Skin of body (tissue), 2 donors: ENCODE results near the gene CHAD. TPM values are rescaled to one million over a fixed set of nuclear protein-coding genes. Genes with fewer than 3 reads are reported as not detected.
A peak's percentile ranks its signal among the peaks of the same experiment; 100 is the strongest.

Experiments
- DNase-seq: peaks from one replicate; lab custom pipeline; 2025; lab: John Stamatoyannopoulos, UW
- total RNA-seq: library from RNA; depleted of rRNA; stranded (reverse); fragments of >200 nt; gene quantifications from one replicate; pipeline ENCODE4 v1.2.3, GENCODE V29; 2014

The CHAD gene
- total RNA-seq, 1 donor from 2014 or later: 0.49 TPM

DNA sequence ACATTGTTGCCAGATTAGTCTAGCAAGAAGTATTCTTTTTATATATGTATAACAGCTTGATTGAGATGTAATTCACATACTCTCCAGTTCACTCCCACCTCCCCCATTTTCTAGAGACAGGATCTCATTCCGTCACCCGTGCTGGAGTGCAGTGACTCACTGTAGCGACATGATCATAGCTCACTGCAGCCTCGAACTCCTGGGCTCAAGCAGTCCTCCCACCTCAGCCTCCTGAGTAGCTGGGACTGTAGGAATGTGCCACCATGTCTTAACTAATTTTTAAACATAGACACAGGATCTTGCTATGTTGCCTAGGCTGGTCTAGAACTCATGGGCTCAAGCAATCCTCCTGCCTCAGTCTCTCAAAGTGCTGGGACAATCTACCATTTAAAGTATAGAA lies 6.7 kb upstream of the CHAD start:
- no peak for DNase-seq

DNA sequence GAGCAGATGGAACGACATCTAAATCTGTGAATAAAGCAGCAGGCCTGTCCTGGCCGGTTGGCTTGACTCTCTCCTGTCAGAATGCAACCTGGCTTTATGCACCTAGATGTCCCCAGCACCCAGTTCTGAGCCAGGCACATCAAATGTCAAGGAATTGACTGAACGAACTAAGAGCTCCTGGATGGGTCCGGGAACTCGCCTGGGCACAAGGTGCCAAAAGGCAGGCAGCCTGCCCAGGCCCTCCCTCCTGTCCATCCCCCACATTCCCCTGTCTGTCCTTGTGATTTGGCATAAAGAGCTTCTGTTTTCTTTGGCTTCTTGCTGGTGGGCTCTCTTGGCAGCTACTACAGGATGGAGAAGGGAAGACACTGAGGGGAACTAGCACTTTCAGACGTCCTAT lies 5.8 kb upstream of the CHAD start:
- no peak for DNase-seq

DNA sequence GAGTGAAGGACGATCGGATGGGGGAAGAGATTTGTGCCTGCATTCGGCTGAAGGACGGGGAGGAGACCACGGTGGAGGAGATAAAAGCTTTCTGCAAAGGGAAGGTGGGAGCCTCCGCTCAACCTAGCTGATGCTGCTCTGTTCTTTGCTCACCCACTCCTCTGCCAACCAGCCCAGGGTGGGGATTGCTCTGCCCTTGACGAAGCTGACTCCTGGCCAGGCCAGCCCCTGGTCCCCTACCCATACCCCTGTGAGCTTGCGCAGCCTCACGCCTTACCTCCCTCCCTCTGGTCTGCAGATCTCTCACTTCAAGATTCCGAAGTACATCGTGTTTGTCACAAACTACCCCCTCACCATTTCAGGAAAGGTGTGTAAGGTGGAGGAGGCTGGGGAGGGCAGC lies 5.2 kb upstream of the CHAD start:
- DNase-seq: no peak

DNA sequence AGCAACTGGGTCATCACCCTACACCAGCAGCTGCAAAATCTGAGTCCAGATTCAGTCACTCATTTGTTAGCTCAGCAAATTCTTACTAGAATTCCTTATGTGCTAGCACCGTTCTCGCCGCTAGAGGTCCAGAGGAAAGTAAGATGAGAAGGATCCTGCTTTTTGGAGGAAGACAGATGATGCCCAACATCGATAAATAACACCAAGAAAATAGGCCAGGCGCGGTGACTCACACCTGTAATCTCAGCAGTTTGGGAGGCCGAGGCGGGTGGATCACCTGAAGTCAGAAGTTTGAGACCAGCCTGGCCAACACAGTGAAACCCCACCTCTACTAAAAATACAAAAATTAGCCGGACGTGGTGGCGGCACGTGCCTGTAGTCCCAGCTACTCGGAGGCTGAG lies 4.1 kb upstream of the CHAD start:
- peak; percentile 12 for DNase-seq

DNA sequence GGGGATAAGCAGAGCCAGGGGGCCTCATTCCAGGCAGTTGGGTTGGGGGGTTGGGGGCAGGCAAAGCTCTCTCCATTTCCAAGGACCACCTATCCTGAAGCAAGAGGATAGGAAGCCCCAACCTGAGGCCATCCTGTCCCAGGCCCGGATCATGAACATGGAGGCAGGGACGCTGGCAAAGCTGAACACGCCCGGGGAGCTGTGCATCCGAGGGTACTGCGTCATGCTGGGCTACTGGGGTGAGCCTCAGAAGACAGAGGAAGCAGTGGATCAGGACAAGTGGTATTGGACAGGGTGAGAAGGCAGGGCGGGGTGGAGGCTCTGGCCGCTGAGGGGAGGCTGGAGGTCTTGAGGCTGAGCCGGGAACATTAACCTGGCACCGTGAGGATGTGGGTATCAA lies 3.6 kb upstream of the CHAD start:
- DNase-seq: no peak

DNA sequence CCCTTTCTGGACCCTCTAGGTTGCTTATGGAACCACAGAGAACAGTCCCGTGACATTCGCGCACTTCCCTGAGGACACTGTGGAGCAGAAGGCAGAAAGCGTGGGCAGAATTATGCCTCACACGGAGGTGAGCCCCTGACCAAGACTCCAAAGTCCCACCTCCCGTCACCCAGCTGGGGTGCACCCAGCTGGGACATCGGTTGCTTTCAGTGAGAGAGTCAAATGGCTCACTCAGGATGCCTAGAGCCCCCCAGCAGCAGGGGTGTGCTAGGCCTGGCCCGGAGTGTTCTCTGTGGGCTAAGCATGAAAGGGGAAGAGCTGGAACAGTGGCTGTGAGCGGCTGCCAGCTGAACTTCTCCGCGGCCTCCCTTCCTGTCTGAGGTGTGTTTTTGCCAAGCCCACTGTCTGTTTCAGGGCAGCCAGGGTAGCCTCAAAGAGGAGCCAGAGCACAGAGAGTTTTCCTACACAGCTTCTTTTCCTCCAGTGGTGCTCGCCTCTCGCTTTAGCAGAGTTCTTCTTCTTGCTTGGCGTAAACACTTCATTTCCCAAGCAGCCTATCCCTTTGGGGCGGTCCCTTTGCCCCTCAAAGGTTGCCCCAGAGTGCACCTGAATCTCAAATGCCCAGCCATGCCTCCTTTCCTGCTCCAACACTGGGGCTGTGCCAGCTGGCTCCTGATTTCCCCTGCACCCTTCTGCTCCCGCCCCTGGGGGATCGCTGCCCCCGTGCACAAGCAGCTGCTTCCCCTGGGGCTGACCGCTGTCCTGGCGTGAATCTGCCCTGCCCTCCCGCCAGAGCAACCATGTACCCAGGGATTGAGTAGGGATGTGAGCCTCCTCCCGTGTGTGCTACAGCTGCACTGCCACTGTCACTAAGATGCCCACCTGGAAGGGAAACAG lies 2.6 kb upstream of the CHAD start:
- no peak for DNase-seq

DNA sequence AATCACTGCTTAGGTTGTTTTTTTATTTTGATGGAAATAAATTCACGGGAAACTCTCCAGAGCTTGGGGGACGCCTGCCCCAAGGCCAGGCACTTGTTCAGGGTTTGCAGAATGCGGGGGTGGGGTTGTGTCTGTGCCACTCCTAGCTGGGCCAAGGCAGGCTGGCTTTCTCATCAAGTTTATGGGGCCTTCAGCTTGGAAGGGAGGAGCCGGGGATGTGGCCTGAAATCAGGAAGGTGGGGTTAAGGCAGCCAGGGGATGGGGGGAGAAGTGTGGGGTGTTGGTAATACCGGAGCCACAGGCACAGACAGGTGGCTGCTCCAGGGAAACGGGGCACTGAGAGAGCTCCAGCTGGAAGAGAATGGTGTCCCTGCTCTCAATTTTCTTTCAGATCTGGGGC lies 1.7 kb upstream of the CHAD start:
- no peak for DNase-seq

DNA sequence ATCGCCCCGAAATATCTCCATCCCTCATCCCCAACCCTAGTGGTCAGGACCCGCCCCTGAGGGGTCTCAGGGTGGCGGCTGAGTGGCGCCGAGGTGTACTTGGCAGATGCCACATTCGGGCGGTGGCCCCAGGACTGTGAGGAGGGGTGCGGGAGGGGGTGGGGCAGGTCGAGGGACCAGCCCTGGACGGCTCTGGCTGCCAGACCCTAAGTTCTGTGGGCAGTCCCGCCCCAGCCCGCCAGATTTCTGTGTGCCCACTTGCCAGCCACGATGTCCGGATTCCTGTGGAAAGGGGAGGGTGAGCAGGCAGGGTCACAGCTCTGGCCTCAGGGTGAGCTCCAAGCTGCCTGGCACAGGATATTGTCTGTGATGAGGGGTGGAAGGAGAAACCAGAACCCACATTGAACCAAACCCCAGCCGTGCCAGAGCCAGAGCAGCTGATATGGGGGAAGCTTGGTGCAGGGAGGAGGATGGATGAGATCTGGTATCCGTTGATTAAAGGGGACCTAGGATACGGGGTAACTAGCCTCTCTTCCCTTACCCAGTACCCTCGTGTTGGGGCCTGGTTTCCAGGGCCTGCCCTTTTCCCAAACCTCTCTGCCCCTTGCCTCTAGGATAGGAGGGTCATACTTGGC lies 1.1 kb upstream of the CHAD start:
- DNase-seq: no peak

DNA sequence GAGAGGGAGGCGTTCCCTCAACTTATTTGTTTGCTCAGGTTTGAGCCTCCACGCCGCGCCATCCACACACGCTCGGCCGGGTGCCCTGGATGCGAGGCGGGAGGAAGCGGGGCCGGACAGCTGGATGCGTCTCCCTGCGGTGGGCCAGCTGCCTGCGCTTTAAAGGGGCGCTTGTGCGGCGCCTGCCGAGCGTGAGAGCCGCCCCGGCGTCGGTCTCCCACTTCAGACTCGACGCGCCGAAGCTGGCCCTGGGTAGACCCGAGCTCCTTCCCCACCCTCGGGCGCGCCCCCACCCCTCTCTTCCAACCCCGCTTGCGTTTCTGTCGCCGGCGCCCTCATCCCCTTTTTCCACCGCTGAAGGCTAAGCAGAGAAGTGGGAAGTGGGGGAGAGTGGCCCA lies 527 bp upstream of the CHAD start:
- no peak for DNase-seq

DNA sequence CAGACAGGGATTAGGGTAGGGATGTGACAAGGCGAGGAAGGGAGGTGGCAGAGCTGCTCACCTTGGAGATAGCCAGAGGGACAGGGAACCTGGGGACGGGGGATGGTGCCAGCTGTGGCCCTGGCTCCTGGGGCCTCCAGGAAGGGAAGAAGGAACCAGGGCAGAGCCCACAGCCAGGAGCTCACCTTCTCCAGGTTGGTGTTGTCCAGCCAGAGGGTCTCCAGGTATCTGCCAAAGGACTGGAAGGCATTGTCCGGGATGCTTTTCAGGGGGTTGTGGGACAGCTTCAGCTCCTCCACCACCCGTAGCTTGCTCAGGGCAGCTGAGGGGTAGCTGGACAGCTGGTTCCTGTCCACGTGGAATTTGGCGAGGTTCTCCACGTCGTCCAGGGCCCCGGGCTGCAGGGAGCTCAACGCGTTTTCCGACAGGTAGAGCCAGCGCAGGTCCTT lies 801 bp downstream of the CHAD start:
- no peak for DNase-seq

DNA sequence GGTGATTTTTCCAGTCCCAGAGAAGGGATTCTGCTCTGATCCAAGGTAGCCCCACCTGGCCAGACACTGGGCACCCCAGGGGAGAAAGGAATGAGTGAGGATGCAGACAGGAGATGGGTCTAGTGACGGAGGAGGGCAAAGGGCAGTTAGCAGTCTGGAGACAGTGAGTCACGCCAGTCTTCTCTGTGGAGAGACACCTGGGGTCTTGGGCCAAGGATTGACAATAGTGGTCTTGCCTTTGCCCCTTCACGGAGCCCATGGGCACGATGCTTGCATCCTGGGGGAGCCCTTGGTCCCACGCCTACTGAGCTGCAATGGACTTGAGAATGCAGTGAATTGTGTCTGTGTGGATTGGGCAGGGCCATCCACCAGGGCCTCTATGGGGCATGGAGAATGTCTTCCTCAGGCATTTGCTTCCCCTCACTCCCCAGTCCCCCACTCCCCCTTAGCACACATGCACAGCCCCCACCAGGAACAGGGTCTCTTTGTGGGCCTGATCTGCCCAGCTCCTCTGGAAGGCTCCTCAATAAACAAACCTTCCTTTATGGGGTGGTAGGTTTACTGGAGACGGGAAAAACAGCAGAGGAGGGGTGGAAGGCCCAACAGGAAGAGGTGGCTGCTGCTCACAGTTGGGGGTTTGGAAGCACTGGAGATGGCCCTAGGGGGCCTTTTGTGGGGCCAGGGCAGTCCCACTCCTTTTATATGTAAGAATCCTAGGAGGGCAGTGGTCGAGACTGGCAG lies 1.4 kb downstream of the CHAD start:
- DNase-seq: no peak

DNA sequence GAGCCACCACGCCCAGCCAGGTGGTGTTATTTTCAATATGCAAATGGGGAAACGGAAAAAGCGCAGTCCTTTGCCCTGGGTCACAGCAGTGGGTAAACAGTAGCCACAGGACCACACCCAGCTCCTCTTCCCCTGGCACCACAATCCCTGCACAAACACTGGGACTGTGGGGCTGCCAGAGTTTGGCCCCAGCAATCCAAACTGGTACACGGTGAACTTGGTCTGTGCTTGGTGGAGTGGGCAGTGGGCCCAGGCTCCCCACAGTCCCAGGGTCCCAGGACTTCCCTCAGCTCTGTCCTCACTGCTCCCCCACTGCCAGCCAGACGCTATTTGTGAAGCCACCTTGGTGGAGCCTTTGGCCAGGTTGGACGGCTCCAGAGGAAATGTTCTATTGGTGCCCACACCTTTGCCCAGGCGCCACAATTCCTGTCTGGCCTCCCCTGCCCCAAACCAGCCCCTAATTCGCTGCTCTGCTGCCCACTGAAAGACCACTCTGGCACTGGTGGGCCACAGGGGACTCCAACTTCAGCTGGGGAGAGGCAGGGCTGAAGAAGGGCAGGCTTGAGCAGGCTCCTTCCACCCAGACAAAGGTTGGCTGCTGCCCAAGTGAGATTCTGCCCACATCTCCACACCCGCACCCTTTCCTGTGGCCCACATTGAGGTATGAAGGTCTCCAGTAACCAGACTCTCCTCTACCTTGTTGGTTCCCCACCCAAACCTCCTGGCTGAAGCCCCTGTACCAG lies 2.1 kb downstream of the CHAD start:
- DNase-seq: no peak

DNA sequence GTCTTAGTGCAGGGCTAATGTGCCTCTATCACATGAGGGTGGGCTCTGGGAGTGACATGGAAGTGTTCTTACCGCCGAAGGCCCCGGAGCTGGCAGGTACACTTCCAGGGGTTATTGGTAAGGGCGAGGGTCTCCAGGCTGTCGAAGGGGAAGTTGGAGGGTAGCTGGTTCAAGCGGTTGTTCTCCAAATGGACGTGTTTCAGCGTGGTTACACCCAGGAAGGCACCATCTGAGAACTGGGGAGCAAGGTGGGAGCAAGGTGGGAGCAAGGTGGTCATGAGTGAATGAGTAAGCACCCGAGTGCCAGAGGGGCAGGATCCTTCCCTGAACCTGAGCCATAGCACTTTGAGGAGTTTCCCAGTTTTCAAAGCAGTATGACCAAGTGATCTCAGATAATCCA lies 3.0 kb downstream of the CHAD start:
- no peak for DNase-seq

DNA sequence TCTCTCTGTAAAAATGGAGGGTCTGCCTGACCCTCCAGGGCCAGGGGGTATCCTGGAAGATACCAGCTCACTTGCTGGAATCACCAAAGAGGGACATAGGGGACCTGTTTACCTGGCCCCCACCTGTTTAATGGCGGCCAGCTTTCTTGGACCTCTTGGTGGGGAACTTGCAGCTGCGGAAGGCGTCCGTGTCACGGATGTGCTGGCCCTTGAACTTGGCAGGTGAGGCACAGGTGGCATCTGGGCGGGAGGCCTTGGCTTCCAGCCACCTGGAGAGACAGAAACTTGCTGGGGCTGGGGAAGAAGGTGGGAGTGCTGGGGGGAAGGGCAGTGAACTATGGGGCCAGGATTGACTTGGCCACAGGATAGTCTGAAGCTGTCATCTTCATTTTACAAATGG lies 3.5 kb downstream of the CHAD start:
- DNase-seq: no peak

DNA sequence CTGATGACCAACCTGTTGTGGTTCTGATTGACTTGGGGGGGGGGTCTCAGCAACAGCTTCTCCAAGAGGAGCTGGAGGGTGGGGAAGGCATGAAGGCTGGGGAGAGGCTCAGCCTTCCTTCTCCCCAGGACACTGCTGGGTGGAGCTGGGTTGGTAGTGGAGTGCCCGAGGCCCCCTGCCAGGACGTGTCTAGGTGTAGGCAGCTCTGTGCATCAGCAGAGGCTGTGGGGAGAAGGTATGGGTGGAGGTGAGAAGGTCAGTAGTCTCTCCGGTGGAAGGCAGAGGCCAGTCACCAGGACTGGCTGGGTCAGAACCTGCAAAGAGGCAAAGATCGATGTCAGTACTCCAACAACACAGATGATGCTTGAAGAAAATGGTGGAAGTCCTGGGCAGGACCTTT lies 3.9 kb downstream of the CHAD start:
- no peak for DNase-seq

DNA sequence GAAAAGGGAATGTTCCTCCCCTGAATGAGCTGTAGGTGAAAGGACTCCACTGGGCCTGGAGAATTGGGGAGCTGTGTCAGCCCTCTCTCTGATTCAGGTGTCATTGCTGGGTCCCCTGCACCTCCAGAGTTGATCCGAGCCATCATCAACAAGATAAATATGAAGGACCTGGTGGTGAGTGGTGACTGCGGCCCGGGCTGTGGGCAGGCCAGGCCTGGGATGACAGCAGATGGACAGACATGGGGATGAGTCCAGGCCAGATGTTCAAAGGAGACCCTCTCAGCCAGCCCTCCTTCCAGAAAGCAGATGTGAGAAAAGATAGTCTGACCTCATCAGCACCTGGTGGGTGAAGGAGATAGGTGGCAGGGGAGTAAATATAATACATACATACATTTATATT lies 4.6 kb downstream of the CHAD start:
- no peak for DNase-seq

DNA sequence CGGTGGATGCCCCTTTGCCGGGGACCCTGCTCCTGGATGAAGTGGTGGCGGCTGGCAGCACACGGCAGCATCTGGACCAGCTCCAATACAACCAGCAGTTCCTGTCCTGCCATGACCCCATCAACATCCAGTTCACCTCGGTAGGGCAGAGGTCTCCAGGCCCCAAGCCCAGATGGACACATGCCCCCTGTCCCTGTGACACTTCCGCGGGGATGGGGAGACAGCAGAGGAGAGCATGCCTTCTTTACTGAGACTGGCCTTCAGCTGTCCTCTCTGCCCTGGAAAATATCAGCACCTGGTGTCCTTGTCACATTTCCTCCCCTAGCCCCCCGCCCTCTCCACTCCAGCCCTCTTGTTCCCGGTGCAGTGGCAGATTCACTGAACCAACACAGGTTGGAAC lies 6.2 kb downstream of the CHAD start:
- DNase-seq: no peak

DNA sequence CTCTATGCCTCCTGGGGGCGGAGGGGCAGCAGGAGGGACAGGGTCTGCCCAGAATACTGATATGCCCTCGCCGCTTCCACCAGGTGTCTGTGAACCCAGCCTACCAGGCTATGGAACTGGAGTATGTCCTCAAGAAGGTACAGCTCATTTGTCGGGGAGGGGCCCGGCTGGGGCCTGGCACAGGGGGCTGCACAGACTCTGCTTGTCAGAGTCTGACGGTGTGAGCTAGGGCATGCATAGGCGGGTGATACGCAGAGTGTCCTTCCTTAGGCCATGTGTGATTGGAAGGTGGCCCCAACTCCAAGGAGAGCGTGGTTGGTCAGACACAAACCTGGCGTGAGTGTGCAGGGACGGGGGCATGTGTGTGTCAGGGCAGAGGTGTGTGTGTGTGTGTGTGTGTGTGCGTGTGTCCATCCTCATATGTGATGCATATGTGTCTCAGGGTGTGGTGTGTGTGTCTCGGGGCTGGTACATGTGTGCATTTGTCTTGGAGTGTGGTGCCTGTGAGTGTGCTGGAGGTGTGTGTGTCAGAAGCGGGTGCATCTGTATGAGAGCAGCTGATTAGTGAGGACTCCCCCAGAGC lies 7.0 kb downstream of the CHAD start:
- no peak for DNase-seq

DNA sequence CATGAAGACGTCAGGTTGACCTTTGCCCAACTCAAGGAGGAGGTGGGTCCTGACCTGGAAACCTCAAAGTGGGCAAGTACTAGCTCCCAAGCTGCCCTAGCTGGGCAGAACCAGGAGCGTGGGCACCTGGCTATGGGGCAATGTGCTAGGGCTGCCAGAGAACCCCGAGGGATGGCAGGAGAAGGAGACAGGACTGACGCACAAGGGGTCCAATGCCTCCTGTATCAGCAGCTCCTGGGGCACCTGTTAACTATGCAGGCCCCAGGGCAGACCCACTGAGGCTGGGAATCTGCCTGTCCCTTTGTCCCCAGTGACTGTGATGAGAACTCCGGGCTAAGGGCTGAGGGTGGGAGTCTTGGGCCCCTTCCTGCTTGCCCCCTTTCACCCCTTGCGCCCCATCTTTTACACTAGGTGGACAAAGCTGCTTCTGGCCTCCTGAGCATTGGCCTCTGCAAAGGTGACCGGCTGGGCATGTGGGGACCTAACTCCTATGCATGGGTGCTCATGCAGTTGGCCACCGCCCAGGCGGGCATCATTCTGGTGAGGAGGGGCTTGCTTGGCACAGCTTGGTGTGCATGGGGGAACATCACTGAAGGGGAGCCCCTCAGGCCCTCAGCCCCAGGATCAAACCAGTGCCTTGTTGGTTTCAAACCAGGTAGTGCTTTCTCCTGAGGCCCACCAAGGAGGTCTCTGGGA lies 7.7 kb downstream of the CHAD start:
- no peak for DNase-seq

DNA sequence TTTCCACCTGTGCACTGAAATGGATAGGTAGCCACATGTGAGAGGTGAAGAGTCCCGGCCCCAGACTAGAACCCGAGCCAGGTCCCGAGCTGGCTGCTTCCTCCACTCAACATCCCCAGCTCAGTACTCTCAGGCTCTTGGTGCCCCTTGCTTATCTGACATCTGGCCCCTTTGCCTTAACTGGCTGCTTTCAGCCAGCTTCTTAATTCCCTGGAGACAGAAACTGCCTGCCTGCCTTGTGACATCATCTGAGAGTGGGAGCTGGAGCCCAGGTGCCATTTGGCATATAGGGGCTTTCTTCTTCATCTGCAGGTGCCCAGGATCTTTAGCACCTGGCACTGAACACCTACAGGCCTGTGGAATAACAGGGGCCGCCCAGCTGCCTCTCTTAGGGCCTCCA lies 8.9 kb downstream of the CHAD start:
- no peak for DNase-seq
